HG03045 (cell line): ENCODE measurements around the gene GOSR2.

Source experiments
- ATAC-seq: cut with Tn5 transposase; IDR thresholded peaks from one replicate; pipeline ENCODE4 v1.9.1; 2021; ENCODE audit warnings: mild to moderate bottlenecking, moderate library complexity; ENCODE audit not compliant: unreplicated experiment

Gene GOSR2

GRCh38 chr17:46958041-46958591 lies 35.2 kb downstream of the GOSR2 start:
- no peak for ATAC-seq

DNA sequence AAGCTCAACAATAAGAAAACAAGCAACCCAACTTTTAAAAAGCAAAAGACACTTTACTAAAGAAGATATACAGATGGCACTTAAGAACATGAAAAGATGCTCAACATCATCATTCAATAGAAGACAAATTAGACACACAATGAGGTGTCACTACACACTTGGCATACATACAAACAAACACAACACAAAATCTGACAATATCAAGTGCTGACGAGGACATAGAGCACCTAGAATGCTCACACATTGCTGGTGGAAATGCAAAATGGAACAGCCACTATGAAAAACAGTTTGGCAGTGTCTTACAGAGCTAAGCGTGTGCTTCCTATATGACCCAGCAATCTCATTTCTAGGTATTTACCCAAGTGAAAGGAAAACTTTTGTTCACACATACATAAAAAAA lies 37.2 kb downstream of the GOSR2 start:
- no peak for ATAC-seq

- no peak for ATAC-seq
Observed at GRCh38 chr17:46962374-46962790, 39.4 kb downstream of the GOSR2 start.

- no peak for ATAC-seq
Observed at GRCh38 chr17:46963571-46963970, 40.6 kb downstream of the GOSR2 start.

GRCh38 chr17:46964315-46965265 lies 41.6 kb downstream of the GOSR2 start:
- ATAC-seq = no peak

GRCh38 chr17:46968224-46968834 lies 45.4 kb downstream of the GOSR2 start:
- ATAC-seq = no peak

- ATAC-seq = no peak
Observed at GRCh38 chr17:46968896-46969295, 45.9 kb downstream of the GOSR2 start.

GRCh38 chr17:46971647-46972300 lies 48.8 kb downstream of the GOSR2 start:
- no peak for ATAC-seq

GRCh38 chr17:46972346-46972745 lies 49.4 kb downstream of the GOSR2 start:
- no peak for ATAC-seq

- ATAC-seq = no peak
Observed at GRCh38 chr17:46974086-46974485, 51.1 kb downstream of the GOSR2 start.

GRCh38 chr17:46975287-46975686 lies 52.3 kb downstream of the GOSR2 start:
- no peak for ATAC-seq

DNA sequence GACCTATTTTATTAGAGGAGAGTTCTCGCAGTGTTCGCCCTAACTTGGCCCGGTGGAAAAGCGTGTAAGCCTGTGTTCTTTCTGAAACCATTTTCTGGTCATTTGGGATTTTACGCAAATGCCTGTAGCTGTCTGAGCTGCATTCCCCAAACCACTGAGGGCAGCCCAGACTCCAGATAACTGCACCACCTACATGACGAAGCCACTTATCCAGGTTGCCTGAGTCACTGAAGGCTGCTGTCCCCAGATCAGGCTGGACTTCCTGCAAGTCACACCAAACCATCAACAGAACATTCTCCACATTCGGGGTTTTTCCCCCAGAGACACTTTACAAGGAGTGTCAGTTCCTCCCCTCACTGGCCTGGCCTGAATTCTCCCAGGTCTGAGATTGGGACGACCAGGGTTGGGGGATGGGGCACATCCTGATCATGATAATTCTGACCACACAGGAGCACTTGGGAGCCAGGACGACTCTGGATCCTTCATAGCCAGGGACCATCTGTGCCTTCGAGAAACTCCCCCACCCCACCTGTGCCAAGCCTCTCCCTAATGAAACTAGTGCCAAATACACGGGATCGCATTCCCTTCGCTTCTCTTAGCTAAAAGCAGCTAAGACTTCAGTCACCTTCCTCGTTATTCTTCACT lies 53.8 kb downstream of the GOSR2 start:
- ATAC-seq = no peak

GRCh38 chr17:46977348-46977747 lies 54.4 kb downstream of the GOSR2 start:
- no peak for ATAC-seq

- ATAC-seq = no peak
Observed at GRCh38 chr17:46977750-46978488, 55.0 kb downstream of the GOSR2 start.

DNA sequence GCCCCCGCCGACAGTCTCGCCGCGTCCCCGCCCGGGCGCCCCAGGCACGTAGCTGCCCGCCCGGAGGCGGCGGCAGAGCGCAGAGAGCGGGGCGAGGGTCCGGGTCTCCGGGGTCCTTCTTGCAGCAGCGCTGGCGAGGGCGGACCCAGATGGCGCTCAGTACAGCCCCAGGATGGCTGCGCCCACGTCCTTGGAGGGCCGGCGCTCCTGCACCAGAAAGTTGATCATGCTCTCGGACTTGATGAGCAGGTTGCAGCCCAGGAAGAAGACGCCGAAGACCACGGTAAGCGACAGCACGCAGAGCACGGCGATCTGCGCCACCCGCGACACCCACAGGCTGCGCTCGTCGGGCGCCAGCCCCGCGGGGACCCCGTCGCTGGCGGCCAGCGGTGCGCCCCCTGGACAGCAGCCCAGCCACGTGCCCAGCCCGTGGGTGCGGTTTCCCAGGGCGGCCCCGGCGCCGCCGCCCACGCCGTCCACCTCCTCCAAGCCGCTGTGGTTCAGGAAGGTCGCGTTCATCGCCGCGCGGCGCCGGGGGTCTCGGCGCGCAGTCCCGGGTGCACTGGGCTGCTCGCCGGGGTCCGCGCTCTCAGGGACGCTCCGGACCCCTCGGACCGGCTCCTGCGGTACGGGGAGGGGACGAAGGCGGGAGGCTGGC lies 55.7 kb downstream of the GOSR2 start:
- no peak for ATAC-seq

- no peak for ATAC-seq
Observed at GRCh38 chr17:46979147-46979863, 56.3 kb downstream of the GOSR2 start, which contains the start of gene RPRML. Gene RPRML (minus strand): TSS chr17:46979253. CDS start chr17:46979007, 246 bp downstream.

- no peak for ATAC-seq
Observed at GRCh38 chr17:46982577-46982976, 59.6 kb downstream of the GOSR2 start.

DNA sequence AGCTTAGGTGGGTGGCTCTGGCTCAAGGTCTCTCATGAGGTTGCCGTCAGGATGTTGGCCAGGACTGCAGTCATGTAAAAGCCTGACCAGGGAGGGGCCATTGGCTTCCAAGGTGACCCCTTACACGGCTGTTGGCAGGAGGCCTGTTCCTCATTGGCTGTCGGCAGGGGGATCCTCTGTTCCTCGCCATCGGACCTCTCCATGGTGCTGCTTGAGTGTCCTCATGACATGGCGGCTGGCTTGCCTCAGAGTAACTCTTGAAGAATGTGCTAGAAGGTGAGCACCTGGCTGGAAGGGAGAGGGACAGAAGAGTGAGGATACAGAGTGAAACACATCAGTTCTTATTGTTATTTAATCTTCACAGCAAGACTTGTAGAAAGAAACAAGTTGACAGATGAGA lies 60.8 kb downstream of the GOSR2 start:
- ATAC-seq = no peak

GRCh38 chr17:46984341-46984740 lies 61.4 kb downstream of the GOSR2 start:
- no peak for ATAC-seq
